Mesendoderm (in vitro differentiated cells): ENCODE results near the gene RASGRP1.

Source experiments
- DNase-seq: peaks from one replicate; pipeline ENCODE4 v3.0.0; 2013
- H2AK5ac ChIP-seq: 2 replicates; pipeline ENCODE4 v1.6.1; 2013; ENCODE audit warnings: low read length, inconsistent platforms
- H2BK120ac ChIP-seq: 2 replicates; pipeline ENCODE4 v1.6.1; 2013; ENCODE audit warnings: low read depth, mild to moderate bottlenecking, low read length, moderate library complexity, mixed read lengths
- H2BK15ac ChIP-seq: replicated peaks from 2 replicates; pipeline ENCODE4 v1.6.1; 2013; ENCODE audit warnings: low read depth, mild to moderate bottlenecking, moderate library complexity
- H2BK5ac ChIP-seq: 2 replicates; pipeline ENCODE4 v1.6.1; 2013; ENCODE audit warnings: low read length, inconsistent platforms
- H3K18ac ChIP-seq: 2 replicates; pipeline ENCODE4 v1.6.1; 2013; ENCODE audit warnings: mild to moderate bottlenecking, low read length, mixed read lengths
- H3K23ac ChIP-seq: one replicate; pipeline ENCODE4 v1.6.1; 2013; ENCODE audit warnings: low read length
- H3K27ac ChIP-seq: 2 replicates; pipeline ENCODE4 v1.5.1; 2013; ENCODE audit warnings: low read depth, mild to moderate bottlenecking, inconsistent platforms, low read length, moderate library complexity
- H3K27me3 ChIP-seq: 2 replicates; pipeline ENCODE4 v1.6.1; 2013; ENCODE audit warnings: low read length, control low read depth, mild to moderate bottlenecking, inconsistent platforms; ENCODE audit not compliant: insufficient read depth, poor library complexity
- H3K36me3 ChIP-seq: 2 replicates; pipeline ENCODE4 v1.6.1; 2013; ENCODE audit warnings: low read length, inconsistent platforms; ENCODE audit not compliant: control insufficient read depth, insufficient read depth
- H3K4ac ChIP-seq: one replicate; pipeline ENCODE4 v1.6.1; 2013; ENCODE audit warnings: low read depth, mild to moderate bottlenecking, low read length, moderate library complexity
- H3K4me1 ChIP-seq: 2 replicates; pipeline ENCODE4 v1.6.1; 2013; ENCODE audit warnings: low read depth, low read length, inconsistent platforms; ENCODE audit not compliant: control insufficient read depth
- H3K4me2 ChIP-seq: 2 replicates; pipeline ENCODE4 v1.6.1; 2013; ENCODE audit warnings: low read length
- H3K4me3 ChIP-seq: 2 replicates; pipeline ENCODE4 v1.5.1; 2013; ENCODE audit warnings: mild to moderate bottlenecking, low read length
- H3K56ac ChIP-seq: one replicate; pipeline ENCODE4 v1.6.1; 2013; ENCODE audit warnings: low read length
- H3K79me1 ChIP-seq: 2 replicates; pipeline ENCODE4 v1.6.1; 2013; ENCODE audit warnings: low read length, inconsistent platforms
- H3K79me2 ChIP-seq: 2 replicates; pipeline ENCODE4 v1.6.1; 2013; ENCODE audit warnings: mild to moderate bottlenecking, low read length; ENCODE audit not compliant: control insufficient read depth, insufficient read depth
- H3K9ac ChIP-seq: 2 replicates; pipeline ENCODE4 v1.6.1; 2013; ENCODE audit warnings: low read length, inconsistent platforms
- H4K5ac ChIP-seq: one replicate; pipeline ENCODE4 v1.6.1; 2013; ENCODE audit warnings: low read length
- H4K8ac ChIP-seq: one replicate; pipeline ENCODE4 v1.6.1; 2013; ENCODE audit warnings: low read depth, mild to moderate bottlenecking, control low read depth, low read length, moderate library complexity
- WGBS: extraction: QIAGEN DNeasy Blood & Tissue Kit; methylation state at CpG from one replicate; pipeline ENCODE4 v1.1.7; 2013; ENCODE audit warnings: low lambda C conversion rate, missing lambda C conversion rate; ENCODE audit not compliant: insufficient coverage; ENCODE audit errors: extremely low coverage; 5-methylcytosine and 5-hydroxymethylcytosine counted together

The RASGRP1 gene

GRCh38 chr15:38528294-38528693 is 36.3 kb downstream of the RASGRP1 start:
- no peak overlapping the region for H3K23ac ChIP-seq

GRCh38 chr15:38526158-38526557 is 38.5 kb downstream of the RASGRP1 start:
- H2BK120ac ChIP-seq, result no peak overlapping the region
- no peak overlapping the region for H2AK5ac ChIP-seq
- H3K4me2 ChIP-seq, result no peak overlapping the region
- no CpG with 5 or more reads among the region's 2 CpGs for WGBS
- H3K4ac ChIP-seq, result no peak overlapping the region
- no peaks in the 10 kb centered on the region for H3K36me3 ChIP-seq
- no peak overlapping the region for H4K8ac ChIP-seq
- no peaks in the 10 kb centered on the region for H3K79me2 ChIP-seq
- H3K27ac ChIP-seq, result no peak overlapping the region
- no peak overlapping the region for H3K23ac ChIP-seq
- H3K27me3 ChIP-seq, result no peaks in the 10 kb centered on the region
- no peak overlapping the region for H3K9ac ChIP-seq
- no peaks in the 10 kb centered on the region for H3K4me1 ChIP-seq
- H4K5ac ChIP-seq, result no peak overlapping the region
- H3K79me1 ChIP-seq, result no peaks in the 10 kb centered on the region
- H2BK5ac ChIP-seq, result no peak overlapping the region
- no peak overlapping the region for H3K4me3 ChIP-seq
- H3K56ac ChIP-seq, result no peak overlapping the region
- no peak overlapping the region for H3K18ac ChIP-seq
- no peak for DNase-seq
- no peak overlapping the region for H2BK15ac ChIP-seq

More at GRCh38 chr15:38528294-38528693, 36.3 kb downstream of the RASGRP1 start:
- Histone ChIP-seq H4K8ac (no peak overlapping the region), H3K56ac (no peak overlapping the region), H2BK120ac (no peak overlapping the region), H3K18ac (no peak overlapping the region), H3K79me1 (no peaks in the 10 kb centered on the region), H4K5ac (no peak overlapping the region), H2AK5ac (no peak overlapping the region), H3K36me3 (no peaks in the 10 kb centered on the region), H3K9ac (no peak overlapping the region), H3K27ac (no peak overlapping the region), H3K4me2 (no peak overlapping the region), H3K4me3 (no peak overlapping the region), H2BK15ac (no peak overlapping the region), H3K27me3 (no peaks in the 10 kb centered on the region), H3K4me1 (no peaks in the 10 kb centered on the region), H2BK5ac (no peak overlapping the region), H3K79me2 (no peaks in the 10 kb centered on the region), H3K4ac (no peak overlapping the region)
- no peak for DNase-seq
- no CpG with 5 or more reads among the region's 1 CpG for WGBS

GRCh38 chr15:38525489-38525888 is 39.1 kb downstream of the RASGRP1 start:
- no peaks in the 10 kb centered on the region for H3K27me3 ChIP-seq
- H2BK15ac ChIP-seq, result no peak overlapping the region
- H3K36me3 ChIP-seq, result no peaks in the 10 kb centered on the region
- no CpG with 5 or more reads among the region's 6 CpGs for WGBS
- no peak overlapping the region for H4K8ac ChIP-seq
- no peaks in the 10 kb centered on the region for H3K79me1 ChIP-seq
- H3K79me2 ChIP-seq, result no peaks in the 10 kb centered on the region
- no peak overlapping the region for H2BK120ac ChIP-seq
- DNase-seq, result no peak
- no peak overlapping the region for H3K4ac ChIP-seq
- no peak overlapping the region for H3K4me2 ChIP-seq
- no peak overlapping the region for H3K4me3 ChIP-seq
- H3K27ac ChIP-seq, result no peak overlapping the region
- H3K9ac ChIP-seq, result no peak overlapping the region
- H3K23ac ChIP-seq, result no peak overlapping the region
- no peak overlapping the region for H2BK5ac ChIP-seq
- no peaks in the 10 kb centered on the region for H3K4me1 ChIP-seq
- no peak overlapping the region for H2AK5ac ChIP-seq
- no peak overlapping the region for H4K5ac ChIP-seq
- no peak overlapping the region for H3K56ac ChIP-seq
- H3K18ac ChIP-seq, result no peak overlapping the region

GRCh38 chr15:38524156-38524555 is 40.5 kb downstream of the RASGRP1 start:
- WGBS, result no CpG with 5 or more reads among the region's 5 CpGs

GRCh38 chr15:38522922-38523321 is 41.7 kb downstream of the RASGRP1 start:
- no peaks in the 10 kb centered on the region for H3K36me3 ChIP-seq
- H3K56ac ChIP-seq, result no peak overlapping the region
- H2AK5ac ChIP-seq, result no peak overlapping the region
- no peak overlapping the region for H3K23ac ChIP-seq
- H3K27me3 ChIP-seq, result no peaks in the 10 kb centered on the region
- H3K18ac ChIP-seq, result no peak overlapping the region
- H3K9ac ChIP-seq, result no peak overlapping the region
- no peak overlapping the region for H2BK5ac ChIP-seq
- H3K79me1 ChIP-seq, result no peaks in the 10 kb centered on the region
- no peak overlapping the region for H3K4me3 ChIP-seq
- H2BK15ac ChIP-seq, result no peak overlapping the region
- no peak overlapping the region for H3K27ac ChIP-seq
- no peak overlapping the region for H3K4me2 ChIP-seq
- no peak overlapping the region for H3K4ac ChIP-seq
- WGBS, result no CpG with 5 or more reads among the region's 4 CpGs
- H4K8ac ChIP-seq, result no peak overlapping the region
- no peak overlapping the region for H2BK120ac ChIP-seq
- no peak for DNase-seq
- no peak overlapping the region for H4K5ac ChIP-seq
- H3K4me1 ChIP-seq, result no peaks in the 10 kb centered on the region
- no peaks in the 10 kb centered on the region for H3K79me2 ChIP-seq

More at GRCh38 chr15:38524156-38524555, 40.5 kb downstream of the RASGRP1 start:
- H3K4me2 ChIP-seq, result no peak overlapping the region
- H2BK5ac ChIP-seq, result no peak overlapping the region
- H2AK5ac ChIP-seq, result no peak overlapping the region
- H3K4me1 ChIP-seq, result no peaks in the 10 kb centered on the region
- H3K56ac ChIP-seq, result no peak overlapping the region
- H3K79me2 ChIP-seq, result no peaks in the 10 kb centered on the region
- H4K8ac ChIP-seq, result no peak overlapping the region
- no peak overlapping the region for H3K9ac ChIP-seq
- no peak overlapping the region for H3K18ac ChIP-seq
- H3K27me3 ChIP-seq, result no peaks in the 10 kb centered on the region
- no peak for DNase-seq
- H3K27ac ChIP-seq, result no peak overlapping the region
- H3K23ac ChIP-seq, result no peak overlapping the region
- no peak overlapping the region for H3K4me3 ChIP-seq
- no peaks in the 10 kb centered on the region for H3K36me3 ChIP-seq
- H4K5ac ChIP-seq, result no peak overlapping the region
- H3K79me1 ChIP-seq, result no peaks in the 10 kb centered on the region
- no peak overlapping the region for H3K4ac ChIP-seq
- no peak overlapping the region for H2BK120ac ChIP-seq
- H2BK15ac ChIP-seq, result no peak overlapping the region

GRCh38 chr15:38521316-38521715 is 43.3 kb downstream of the RASGRP1 start:
- H3K27ac ChIP-seq, result no peak overlapping the region
- WGBS, result no CpG with 5 or more reads among the region's 5 CpGs
- H3K23ac ChIP-seq, result no peak overlapping the region

More at GRCh38 chr15:38521316-38521715, 43.3 kb downstream of the RASGRP1 start:
- Histone ChIP-seq H3K18ac (no peak overlapping the region), H3K56ac (no peak overlapping the region), H3K4me2 (no peak overlapping the region), H4K5ac (no peak overlapping the region), H4K8ac (no peak overlapping the region), H2BK5ac (no peak overlapping the region), H3K4me3 (no peak overlapping the region), H2AK5ac (no peak overlapping the region), H2BK15ac (no peak overlapping the region), H3K4me1 (no peaks in the 10 kb centered on the region), H3K79me1 (no peaks in the 10 kb centered on the region), H3K36me3 (no peaks in the 10 kb centered on the region), H3K4ac (no peak overlapping the region), H3K27me3 (no peaks in the 10 kb centered on the region), H2BK120ac (no peak overlapping the region), H3K9ac (no peak overlapping the region), H3K79me2 (no peaks in the 10 kb centered on the region)
- no peak for DNase-seq
